Thymus (tissue), 11 donors: Measurements from ENCODE around the gene SLC15A3. TPM values are rescaled to one million over a fixed set of nuclear protein-coding genes. Genes with fewer than 3 reads are reported as not detected.

Source experiments
- DNase-seq, 9 donors: peaks; one replicate each; pipeline ENCODE4 v3.0.0-alpha.2; 2013; ENCODE audit warnings: low spot score in 9 of 9, low read depth in 6 of 9, missing footprints in 1 of 9
- H3K27ac ChIP-seq, 2 donors: one replicate each; pipeline ENCODE4 v1.5.1; 2013; ENCODE audit warnings: control low read depth in 1 of 2, low read depth in 1 of 2, low read length in 1 of 2, mild to moderate bottlenecking in 1 of 2, moderate library complexity in 1 of 2
- H3K27me3 ChIP-seq, 2 donors: one replicate each; pipeline ENCODE4 v1.5.1; 2013; ENCODE audit warnings: low read length in 1 of 2; ENCODE audit not compliant: control insufficient read depth in 2 of 2, insufficient read depth in 1 of 2
- H3K36me3 ChIP-seq, 2 donors: one replicate each; pipeline ENCODE4 v1.5.1; 2013; ENCODE audit warnings: low read length in 1 of 2, mild to moderate bottlenecking in 1 of 2, moderate library complexity in 1 of 2; ENCODE audit not compliant: control insufficient read depth in 2 of 2, insufficient read depth in 2 of 2
- H3K4me1 ChIP-seq, 2 donors: one replicate each; pipeline ENCODE4 v1.5.1; 2013; ENCODE audit warnings: low read length in 2 of 2; ENCODE audit not compliant: control insufficient read depth in 2 of 2, insufficient read depth in 2 of 2
- H3K4me3 ChIP-seq, 2 donors: one replicate each; pipeline ENCODE4 v1.5.1; 2013; ENCODE audit warnings: low read length in 2 of 2, control low read depth in 1 of 2, mild to moderate bottlenecking in 1 of 2
- H3K9me3 ChIP-seq, 2 donors: one replicate each; pipeline ENCODE4 v1.5.1; 2013; ENCODE audit warnings: low read length in 1 of 2, mild to moderate bottlenecking in 1 of 2; ENCODE audit not compliant: control insufficient read depth in 2 of 2, insufficient read depth in 1 of 2
- WGBS: extraction: QIAGEN DNeasy Blood & Tissue Kit; methylation state at CpG from one replicate; pipeline ENCODE4 v1.1.7; 2013; 5-methylcytosine and 5-hydroxymethylcytosine counted together
- polyA plus RNA-seq: library from polyadenylated mRNA; stranded (reverse); fragments of 200-250 nt; gene quantifications from one replicate; pipeline ENCODE4 v1.2.3, GENCODE V29; 2013
- total RNA-seq: library from RNA; stranded (reverse); fragments of 120-200 nt; gene quantifications from one replicate; pipeline ENCODE4 v1.2.4, GENCODE V29; 2013
- donor health status: healthy.

The SLC15A3 gene
- total and polyA plus RNA-seq, 2 donors, result 17.5 to 37.5 TPM

- 96% methylated on average over 9 of the region's 9 CpGs for WGBS
- Histone ChIP-seq H3K27me3 (peaks cover 0 to 22% of the 10 kb centered on the region in 2 donors), H3K4me1 (peaks cover 23 to 43% of the 10 kb centered on the region in 2 donors), H3K4me3 (no peak overlapping the region), H3K27ac (no peak overlapping the region), H3K36me3 (no peaks in the 10 kb centered on the region), H3K9me3 (no peaks in the 10 kb centered on the region)
- no peak for DNase-seq
Measured at GRCh38 chr11:60938500-60938899, 13.5 kb downstream of the SLC15A3 start.

- no peak overlapping the region for H3K4me3 ChIP-seq
- peaks cover 0 to 22% of the 10 kb centered on the region in 2 donors for H3K27me3 ChIP-seq
- DNase-seq, result no peak
- H3K4me1 ChIP-seq, result peaks cover 23 to 43% of the 10 kb centered on the region in 2 donors
- no peak overlapping the region for H3K27ac ChIP-seq
- H3K9me3 ChIP-seq, result no peaks in the 10 kb centered on the region
- H3K36me3 ChIP-seq, result no peaks in the 10 kb centered on the region
- 97% methylated on average over 8 of the region's 8 CpGs for whole genome bisulfite sequencing
Measured at GRCh38 chr11:60937811-60938210, 14.2 kb downstream of the SLC15A3 start.

- H3K36me3 ChIP-seq, result no peaks in the 10 kb centered on the region
- H3K9me3 ChIP-seq, result no peaks in the 10 kb centered on the region
- DNase-seq, result no peak
- no peak overlapping the region for H3K4me3 ChIP-seq
- peaks cover 0 to 22% of the 10 kb centered on the region in 2 donors for H3K27me3 ChIP-seq
- peaks cover 23 to 37% of the 10 kb centered on the region in 2 donors for H3K4me1 ChIP-seq
- WGBS, result 96% methylated on average over 12 of the region's 12 CpGs
- no peak overlapping the region for H3K27ac ChIP-seq
Measured at GRCh38 chr11:60937144-60937527, 14.8 kb downstream of the SLC15A3 start.

- 92% methylated on average over 18 of the region's 18 CpGs for WGBS
- no peaks in the 10 kb centered on the region for H3K9me3 ChIP-seq
- no peak for DNase-seq
- peaks cover 23 to 31% of the 10 kb centered on the region in 2 donors for H3K4me1 ChIP-seq
- H3K27me3 ChIP-seq, result peaks cover 0 to 26% of the 10 kb centered on the region in 2 donors
- H3K36me3 ChIP-seq, result no peaks in the 10 kb centered on the region
- no peak overlapping the region for H3K27ac ChIP-seq
- no peak overlapping the region for H3K4me3 ChIP-seq
Measured at GRCh38 chr11:60936467-60937143, 15.4 kb downstream of the SLC15A3 start.

GRCh38 chr11:60935676-60936442 lies 16.1 kb downstream of the SLC15A3 start:
- no peak overlapping the region for H3K4me3 ChIP-seq
- DNase-seq, result no peak

GRCh38 chr11:60934790-60935605 lies 17.0 kb downstream of the SLC15A3 start:
- Histone ChIP-seq H3K9me3 (no peaks in the 10 kb centered on the region), H3K4me3 (no peak overlapping the region), H3K36me3 (no peaks in the 10 kb centered on the region), H3K27me3 (peaks cover 0 to 40% of the 10 kb centered on the region in 2 donors), H3K27ac (no peak overlapping the region), H3K4me1 (peaks cover 11 to 15% of the 10 kb centered on the region in 2 donors)
- WGBS, result 91% methylated on average over 21 of the region's 21 CpGs
- no peak for DNase-seq

More at GRCh38 chr11:60935676-60936442, 16.1 kb downstream of the SLC15A3 start:
- H3K9me3 ChIP-seq, result no peaks in the 10 kb centered on the region
- no peaks in the 10 kb centered on the region for H3K36me3 ChIP-seq
- 89% methylated on average over 27 of the region's 27 CpGs for WGBS
- H3K27ac ChIP-seq, result no peak overlapping the region
- H3K27me3 ChIP-seq, result peaks cover 0 to 31% of the 10 kb centered on the region in 2 donors
- H3K4me1 ChIP-seq, result peaks cover 18 to 24% of the 10 kb centered on the region in 2 donors

- 95% methylated on average over 57 of the region's 57 CpGs for WGBS
- Histone ChIP-seq H3K4me3 (no peak overlapping the region), H3K27ac (no peak overlapping the region), H3K36me3 (no peaks in the 10 kb centered on the region), H3K9me3 (no peaks in the 10 kb centered on the region), H3K27me3 (peaks cover 0 to 46% of the 10 kb centered on the region in 2 donors), H3K4me1 (peaks cover 4 to 8% of the 10 kb centered on the region in 2 donors)
- DNase-seq, result no peak
Measured at GRCh38 chr11:60934124-60934789, 17.7 kb downstream of the SLC15A3 start.

- Histone ChIP-seq H3K27ac (no peak overlapping the region), H3K36me3 (no peaks in the 10 kb centered on the region), H3K27me3 (peaks cover 0 to 53% of the 10 kb centered on the region in 2 donors), H3K9me3 (no peaks in the 10 kb centered on the region), H3K4me3 (no peak overlapping the region), H3K4me1 (peaks cover 0 to 4% of the 10 kb centered on the region in 2 donors)
- no peak for DNase-seq
- WGBS, result 97% methylated on average over 37 of the region's 37 CpGs
Measured at GRCh38 chr11:60933416-60934123, 18.4 kb downstream of the SLC15A3 start.
